Measurements from ENCODE around the gene L1CAM.

Gene L1CAM

GRCh38 chrX:153885968-153886903 lies at the start of gene L1CAM:
Gene L1CAM (minus strand): TSS chrX:153886173. CDS start chrX:153875836, 10,337 bp downstream.
- DNase-seq (ENCODE audit: low read depth) = no peak

- no peak for DNase-seq (ENCODE audit: low read depth)
These were observed 49.4 kb upstream of the L1CAM start for GRCh38 chrX:153935326-153935851.

GRCh38 chrX:153934762-153935325 lies 48.9 kb upstream of the L1CAM start, which contains the start of gene NAA10:
Gene NAA10 (minus strand): TSS chrX:153935037. CDS start chrX:153934904, 133 bp downstream.
- no peak for DNase-seq (ENCODE audit: low read depth)

GRCh38 chrX:153934148-153934761 lies 48.3 kb upstream of the L1CAM start:
- DNase-seq (ENCODE audit: low read depth) = no peak

GRCh38 chrX:153933748-153934147 lies 47.8 kb upstream of the L1CAM start:
- DNase-seq (ENCODE audit: low read depth) = no peak

GRCh38 chrX:153932220-153932915 lies 46.4 kb upstream of the L1CAM start:
- no peak for DNase-seq (ENCODE audit: low read depth)

- DNase-seq (ENCODE audit: low read depth) = no peak
These were observed 45.8 kb upstream of the L1CAM start for GRCh38 chrX:153931748-153932147.

GRCh38 chrX:153931151-153931550 lies 45.2 kb upstream of the L1CAM start:
- no peak for DNase-seq (ENCODE audit: low read depth)

- no peak for DNase-seq (ENCODE audit: low read depth)
These were observed 44.3 kb upstream of the L1CAM start for GRCh38 chrX:153930011-153930910.

- no peak for DNase-seq (ENCODE audit: low read depth)
These were observed 43.6 kb upstream of the L1CAM start for GRCh38 chrX:153929576-153929975.

GRCh38 chrX:153928846-153929245 lies 42.9 kb upstream of the L1CAM start:
- no peak for DNase-seq (ENCODE audit: low read depth)

GRCh38 chrX:153927922-153928760 lies 42.2 kb upstream of the L1CAM start:
- peak; percentile 80 for DNase-seq (ENCODE audit: low read depth)

GRCh38 chrX:153927672-153927921 lies 41.6 kb upstream of the L1CAM start:
- no peak for DNase-seq (ENCODE audit: low read depth)

GRCh38 chrX:153926858-153927671 lies 41.1 kb upstream of the L1CAM start:
- no peak for DNase-seq (ENCODE audit: low read depth)

- no peak for DNase-seq (ENCODE audit: low read depth)
These were observed 40.5 kb upstream of the L1CAM start for GRCh38 chrX:153926552-153926857.

GRCh38 chrX:153925739-153926551 lies 40.0 kb upstream of the L1CAM start, which contains the start of gene ARHGAP4:
Gene ARHGAP4 (minus strand): TSS chrX:153926264. CDS start chrX:153926202, 62 bp downstream.
- DNase-seq (ENCODE audit: low read depth) = no peak

GRCh38 chrX:153925387-153925738 lies 39.4 kb upstream of the L1CAM start:
- DNase-seq (ENCODE audit: low read depth) = no peak

GRCh38 chrX:153924149-153924861 lies 38.3 kb upstream of the L1CAM start:
- no peak for DNase-seq (ENCODE audit: low read depth)

Measured in HS-5 (cell line).